GM18861 (cell line): ENCODE measurements around the gene LRP11.
"Not testable (repeated sequence)": the region's sequence is repeated elsewhere in the genome, so short reads cannot be mapped to it uniquely, and the experiment has no call there.

Experiments used
- ATAC-seq: cut with Tn5 transposase; IDR thresholded peaks from one replicate; pipeline ENCODE4 v1.9.1; 2021; ENCODE audit not compliant: unreplicated experiment

LRP11 gene

GRCh38 chr6:149863698-149864577 is at the start of gene LRP11:
Gene LRP11, minus strand, starts transcription at chr6:149864359. Its CDS starts 339 bp downstream, at chr6:149864020.
- peak; percentile 79 for ATAC-seq

- no peak for ATAC-seq
These were observed 49.5 kb upstream of the LRP11 start for GRCh38 chr6:149913540-149914240.

- no peak for ATAC-seq
These were observed 48.9 kb upstream of the LRP11 start for GRCh38 chr6:149913085-149913484.

- not testable (repeated sequence) for ATAC-seq
These were observed 48.5 kb upstream of the LRP11 start for GRCh38 chr6:149912680-149913079.

GRCh38 chr6:149910721-149911151 is 46.6 kb upstream of the LRP11 start:
- ATAC-seq, result no peak

GRCh38 chr6:149909701-149910470 is 45.7 kb upstream of the LRP11 start:
- no peak for ATAC-seq

- not testable (repeated sequence) for ATAC-seq
These were observed 44.3 kb upstream of the LRP11 start for GRCh38 chr6:149908480-149908879.

GRCh38 chr6:149907317-149907716 is 43.2 kb upstream of the LRP11 start:
- no peak for ATAC-seq

- ATAC-seq, result no peak
These were observed 42.2 kb upstream of the LRP11 start for GRCh38 chr6:149906405-149906804.

- ATAC-seq, result no peak
These were observed 41.8 kb upstream of the LRP11 start for GRCh38 chr6:149905911-149906371.

- no peak for ATAC-seq
These were observed 41.3 kb upstream of the LRP11 start for GRCh38 chr6:149905371-149905910.

- ATAC-seq, result no peak
These were observed 40.7 kb upstream of the LRP11 start for GRCh38 chr6:149904661-149905370.

- no peak for ATAC-seq
These were observed 39.9 kb upstream of the LRP11 start for GRCh38 chr6:149903938-149904611.

GRCh38 chr6:149901444-149902140 is 37.4 kb upstream of the LRP11 start:
- no peak for ATAC-seq

GRCh38 chr6:149900620-149901443 is 36.7 kb upstream of the LRP11 start:
- no peak for ATAC-seq

- no peak for ATAC-seq
These were observed 35.9 kb upstream of the LRP11 start for GRCh38 chr6:149899926-149900619.

- ATAC-seq, result no peak
These were observed 35.3 kb upstream of the LRP11 start for GRCh38 chr6:149899486-149899885.

GRCh38 chr6:149898966-149899365 is 34.8 kb upstream of the LRP11 start:
- ATAC-seq, result no peak
